ENCODE measurements around the gene NCOR2. TPM values are rescaled to one million over a fixed set of nuclear protein-coding genes. Genes with fewer than 3 reads are reported as not detected.

The NCOR2 gene
- 241 and 297 TPM in 2 replicates for total RNA-seq
- 20.9 and 26.5 TPM in 2 replicates for polyA plus RNA-seq
- polyA plus RNA-seq (2011; cell fraction: cytosol; rRNA removed), result 28.9 and 33.3 TPM in 2 replicates
- 83.4 and 92.8 TPM in 2 replicates for polyA plus RNA-seq (2011; cell fraction: nucleus; rRNA removed)
- polyA plus RNA-seq (2012), result 128 and 157 TPM in 2 replicates
- 26.9 and 33.3 TPM in 2 replicates for polyA minus RNA-seq
- 37.7 TPM for polyA minus RNA-seq (2011; cell fraction: cytosol; rRNA and poly(A)+ RNA removed)
- 53.8 and 94.2 TPM in 2 replicates for polyA minus RNA-seq (2011; cell fraction: nucleus; rRNA and poly(A)+ RNA removed)
- Bru-seq, nascent RNA, result percentile 69 among the genes with signal in this experiment
- BruChase-seq, experiment 1, labeled RNA remaining after a 6-hour chase, result percentile 86 among the genes with signal in this experiment
- BruChase-seq, experiment 2, labeled RNA remaining after a 2-hour chase, result percentile 79 among the genes with signal in this experiment
- long read RNA-seq, partial matches to known transcripts, result 21 of 112 reads
- long read RNA-seq, other reads (novel, unspliced or antisense), result 91 of 112 reads

DNA sequence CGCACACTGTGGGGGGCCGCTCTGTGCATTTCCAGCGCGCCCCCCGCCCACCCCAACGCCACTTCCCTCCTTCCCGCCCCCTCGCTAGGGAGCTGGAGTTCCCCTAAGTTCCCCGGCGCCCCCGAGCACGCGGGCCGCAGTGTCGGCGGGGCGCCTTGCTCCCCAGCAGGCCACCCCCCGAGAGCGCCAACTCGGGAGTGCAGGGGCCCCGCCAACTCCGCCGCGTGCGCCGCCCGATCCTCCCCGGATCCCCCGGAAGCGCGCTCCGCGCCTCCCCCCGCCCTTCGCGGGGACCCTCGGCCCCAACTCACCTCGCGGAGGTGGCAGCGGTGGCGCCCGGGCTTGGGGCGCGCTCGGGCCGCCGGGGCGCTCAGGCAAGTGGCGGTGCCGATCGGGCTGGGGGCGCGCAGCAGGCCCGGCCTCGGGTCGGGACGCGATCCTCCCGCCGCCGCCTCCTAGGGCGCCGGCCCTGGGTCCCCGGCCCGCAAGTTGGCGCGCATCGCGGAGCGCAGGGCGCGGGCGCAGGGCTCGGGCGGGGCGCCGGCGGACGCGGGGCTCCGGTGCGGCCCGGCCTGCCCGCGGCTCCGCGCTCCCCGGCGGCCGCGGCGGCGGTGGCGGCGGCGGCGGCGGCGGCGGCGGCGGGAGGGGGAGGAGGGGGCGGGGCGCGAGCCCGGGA lies at the start of gene NCOR2:
Gene NCOR2, minus strand, starts transcription at position 616 of the 676 bp plus-strand sequence. CDS start 72,361 bp downstream, outside the sequence.
- no peaks in the 10 kb centered on the region for H3K27me3 ChIP-seq (ENCODE audit: control insufficient read depth in 2 of 2, insufficient read depth in 2 of 2, low read length in 2 of 2)
- H4K20me1 ChIP-seq (replicated peaks; ENCODE audit: control insufficient read depth, extremely low read depth, insufficient read depth, low read length), result peaks cover 4% of the 10 kb centered on the region
- H3K9ac ChIP-seq (replicated peaks; ENCODE audit: extremely low read depth, insufficient read depth, low read length), result peak within 1 kb of the TSS; percentile 95
- H3K9me1 ChIP-seq (replicated peaks; ENCODE audit: control insufficient read depth, extremely low read depth, insufficient read depth, low read length), result no peaks in the 10 kb centered on the region
- DNase-seq (ENCODE audit: low read depth, low spot score) (no peak), FAIRE-seq (no peak)
- H3K79me2 ChIP-seq (ENCODE audit: control insufficient read depth, insufficient read depth, low read length), result peaks cover 47% of the 10 kb centered on the region
- H3K27ac ChIP-seq (ENCODE audit: insufficient read depth, low read depth, low read length), result peak within 1 kb of the TSS; percentile 94
- no peaks in the 10 kb centered on the region for H3K9me3 ChIP-seq (replicated peaks; ENCODE audit: control insufficient read depth, insufficient read depth, low read length)
- dilution Hi-C loops (cut with MboI; ENCODE audit: extremely low pct_ligation_motif_present, low sequenced_read_pairs) (loop anchor here (25.0 kb wide), 1 partner anchor 120 kb away; no protein-coding TSS in a partner anchor), intact Hi-C loops (cut with micrococcal nuclease) (loop anchor here (1.0 to 5.0 kb wide), 9 partner anchors 46 to 360 kb away; no protein-coding TSS in a partner anchor)
- H3K36me3 ChIP-seq (ENCODE audit: control insufficient read depth in 2 of 2, extremely low read depth in 1 of 2, insufficient read depth in 2 of 2, low read length in 2 of 2), result no peaks in the 10 kb centered on the region
- peak within 1 kb of the TSS; percentile 65 for H2AFZ ChIP-seq (ENCODE audit: low read depth, low read length)
- BruUV-seq (replicated peaks), result no TSS peak
- CTCF ChIA-PET, result interaction anchor here (0.6 to 3.6 kb wide), 17 partner anchors 12 to 204 kb away, joined by 3 to 9 read pairs (median 3); no protein-coding TSS in a partner anchor
- POLR2A ChIA-PET, result interaction anchor here (0.7 kb wide), 1 partner anchor 187 kb away, joined by 3 read pairs; no protein-coding TSS in a partner anchor
- no peak for TF ChIP-seq POLR2AphosphoS5 (IDR thresholded peaks at IDR 0.05; ENCODE audit: insufficient read depth, low read depth, low read length)
- TF ChIP-seq, protein P1, sequence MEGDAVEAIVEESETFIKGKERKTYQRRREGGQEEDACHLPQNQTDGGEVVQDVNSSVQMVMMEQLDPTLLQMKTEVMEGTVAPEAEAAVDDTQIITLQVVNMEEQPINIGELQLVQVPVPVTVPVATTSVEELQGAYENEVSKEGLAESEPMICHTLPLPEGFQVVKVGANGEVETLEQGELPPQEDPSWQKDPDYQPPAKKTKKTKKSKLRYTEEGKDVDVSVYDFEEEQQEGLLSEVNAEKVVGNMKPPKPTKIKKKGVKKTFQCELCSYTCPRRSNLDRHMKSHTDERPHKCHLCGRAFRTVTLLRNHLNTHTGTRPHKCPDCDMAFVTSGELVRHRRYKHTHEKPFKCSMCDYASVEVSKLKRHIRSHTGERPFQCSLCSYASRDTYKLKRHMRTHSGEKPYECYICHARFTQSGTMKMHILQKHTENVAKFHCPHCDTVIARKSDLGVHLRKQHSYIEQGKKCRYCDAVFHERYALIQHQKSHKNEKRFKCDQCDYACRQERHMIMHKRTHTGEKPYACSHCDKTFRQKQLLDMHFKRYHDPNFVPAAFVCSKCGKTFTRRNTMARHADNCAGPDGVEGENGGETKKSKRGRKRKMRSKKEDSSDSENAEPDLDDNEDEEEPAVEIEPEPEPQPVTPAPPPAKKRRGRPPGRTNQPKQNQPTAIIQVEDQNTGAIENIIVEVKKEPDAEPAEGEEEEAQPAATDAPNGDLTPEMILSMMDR (IDR thresholded peaks at IDR 0.05; ENCODE audit: extremely low read depth in 1 of 2, insufficient read depth in 1 of 2, low read depth in 1 of 2, low read length in 2 of 2), result peak in 1 of 2 donors; percentile 3
- peak within 1 kb of the TSS; percentile 68 for H3K4me2 ChIP-seq (ENCODE audit: insufficient read depth, low read length)
- H3K4me3 ChIP-seq (replicated peaks in 1 of 3; ENCODE audit: insufficient read depth in 1 of 3, low read depth in 1 of 3, low read length in 3 of 3), result peak within 1 kb of the TSS; percentile 75 to 97 (median 86)
- peaks cover 10% of the 10 kb centered on the region for H3K4me1 ChIP-seq (ENCODE audit: control insufficient read depth, extremely low read depth, insufficient read depth, low read length)
